Measurements from ENCODE around the gene GNB3. TPM values are rescaled to one million over a fixed set of nuclear protein-coding genes. Genes with fewer than 3 reads are reported as not detected.

The GNB3 gene
- total RNA-seq, 2 donors from 2014 or later = 0.83 to 1.5 TPM

- peak overlapping the region; percentile 68 to 85 for H3K4me3 ChIP-seq
- H3K36me3 ChIP-seq = peaks cover 20% of the 10 kb centered on the region
- H3K27ac ChIP-seq = peak overlapping the region; percentile 60 to 97
- no peaks in the 10 kb centered on the region for H3K9me3 ChIP-seq
- H3K27me3 ChIP-seq = no peaks in the 10 kb centered on the region
- no peak for DNase-seq (ENCODE audit: low spot score)
- TF ChIP-seq CTCF (IDR thresholded peaks at IDR 0.05) = no peak
- peaks cover 0 to 15% of the 10 kb centered on the region in 2 donors for H3K4me1 ChIP-seq
Observed at GRCh38 chr12:6852651-6853354, 12.1 kb downstream of the GNB3 start.

GRCh38 chr12:6853626-6854025, 12.9 kb downstream of the GNB3 start:
- Histone ChIP-seq H3K4me1 (peaks cover 0 to 15% of the 10 kb centered on the region in 2 donors), H3K27ac (peak overlapping the region in 1 of 2 donors; percentile 97), H3K36me3 (peaks cover 28% of the 10 kb centered on the region), H3K9me3 (no peaks in the 10 kb centered on the region), H3K27me3 (no peaks in the 10 kb centered on the region), H3K4me3 (no peak overlapping the region)
- TF ChIP-seq CTCF (IDR thresholded peaks at IDR 0.05) = no peak
- DNase-seq (ENCODE audit: low spot score) = no peak

- peaks cover 32% of the 10 kb centered on the region for H3K36me3 ChIP-seq
- no peak overlapping the region for H3K4me3 ChIP-seq
- H3K9me3 ChIP-seq = no peaks in the 10 kb centered on the region
- no peak overlapping the region for H3K27ac ChIP-seq
- no peaks in the 10 kb centered on the region for H3K27me3 ChIP-seq
- H3K4me1 ChIP-seq = peaks cover 0 to 15% of the 10 kb centered on the region in 2 donors
- DNase-seq (ENCODE audit: low spot score) = no peak
- TF ChIP-seq CTCF (IDR thresholded peaks at IDR 0.05) = no peak
Observed at GRCh38 chr12:6854036-6854435, 13.3 kb downstream of the GNB3 start.

GRCh38 chr12:6855322-6855721, 14.6 kb downstream of the GNB3 start:
- peaks cover 45% of the 10 kb centered on the region for H3K36me3 ChIP-seq
- no peaks in the 10 kb centered on the region for H3K9me3 ChIP-seq
- no peak for TF ChIP-seq CTCF (IDR thresholded peaks at IDR 0.05)
- DNase-seq (ENCODE audit: low spot score) = no peak
- no peaks in the 10 kb centered on the region for H3K27me3 ChIP-seq
- H3K4me1 ChIP-seq = peaks cover 0 to 15% of the 10 kb centered on the region in 2 donors
- no peak overlapping the region for H3K27ac ChIP-seq
- no peak overlapping the region for H3K4me3 ChIP-seq

GRCh38 chr12:6858799-6859198, 18.1 kb downstream of the GNB3 start:
- no peak for TF ChIP-seq CTCF (IDR thresholded peaks at IDR 0.05)
- no peak overlapping the region for H3K4me3 ChIP-seq
- no peaks in the 10 kb centered on the region for H3K4me1 ChIP-seq
- no peaks in the 10 kb centered on the region for H3K9me3 ChIP-seq
- peaks cover 79% of the 10 kb centered on the region for H3K36me3 ChIP-seq
- H3K27ac ChIP-seq = no peak overlapping the region
- H3K27me3 ChIP-seq = no peaks in the 10 kb centered on the region
- DNase-seq (ENCODE audit: low spot score) = no peak

- TF ChIP-seq CTCF (IDR thresholded peaks at IDR 0.05) = no peak
- H3K9me3 ChIP-seq = no peaks in the 10 kb centered on the region
- no peaks in the 10 kb centered on the region for H3K27me3 ChIP-seq
- no peak overlapping the region for H3K27ac ChIP-seq
- DNase-seq (ENCODE audit: low spot score) = no peak
- peaks cover 85% of the 10 kb centered on the region for H3K36me3 ChIP-seq
- no peaks in the 10 kb centered on the region for H3K4me1 ChIP-seq
- H3K4me3 ChIP-seq = no peak overlapping the region
Observed at GRCh38 chr12:6860116-6860515, 19.4 kb downstream of the GNB3 start.

Measured in right atrium auricular region (tissue), 2 donors.